ENCODE results near the gene UGGT1.

UGGT1 gene

DNA sequence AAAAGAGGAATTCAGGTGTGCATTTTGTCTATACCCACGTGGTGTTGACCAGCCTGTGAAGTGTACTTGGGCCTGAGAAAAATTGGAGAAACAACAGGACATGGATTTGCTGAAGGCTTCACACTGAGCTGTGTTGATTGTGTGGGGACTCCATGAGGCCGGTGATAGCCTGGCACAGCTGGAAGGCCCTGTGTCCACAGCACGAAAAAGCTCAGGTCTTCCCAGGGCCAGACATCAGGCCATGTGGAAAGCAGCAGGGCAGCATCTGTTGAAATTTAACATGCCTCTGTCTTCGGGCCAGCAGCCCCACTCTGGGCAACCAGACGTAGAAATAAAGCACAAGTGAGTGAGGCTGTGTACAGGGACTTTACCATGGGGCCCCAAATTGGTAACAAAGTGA, 143.6 kb downstream of the UGGT1 start:
- no peak overlapping the region for H2BK12ac ChIP-seq (ENCODE audit: low read length)
- no CpG with 5 or more reads among the region's 5 CpGs for WGBS, 2 donors (ENCODE audit: extremely low coverage in 2 of 2, insufficient read length in 2 of 2, insufficient replicate concordance in 1 of 2)
- no peak overlapping the region for H3K9ac ChIP-seq (ENCODE audit: low read depth, low read length, poor library complexity)
- H3K27me3 ChIP-seq (ENCODE audit: control insufficient read depth in 3 of 3, insufficient read depth in 3 of 3, low read depth in 1 of 3, low read length in 3 of 3): peaks cover 2 to 10% (median 6%) of the 10 kb centered on the region in 3 experiments
- no peak overlapping the region for H2BK15ac ChIP-seq (ENCODE audit: low read length)
- H2BK5ac ChIP-seq (ENCODE audit: low read length): no peak overlapping the region
- H3K4me1 ChIP-seq (ENCODE audit: control insufficient read depth in 2 of 2, insufficient read depth in 1 of 2, low read depth in 1 of 2, low read length in 2 of 2): peaks cover 0 to 5% of the 10 kb centered on the region in 2 donors
- H3K4me2 ChIP-seq (ENCODE audit: insufficient read depth, low read length, poor library complexity, severe bottlenecking): no peak overlapping the region
- H3K14ac ChIP-seq (ENCODE audit: low read length): peak overlapping the region; percentile 38
- peaks cover 4% of the 10 kb centered on the region for H3K79me1 ChIP-seq (ENCODE audit: low read depth, low read length)
- H2AFZ ChIP-seq (ENCODE audit: low read length): no peak overlapping the region
- no peak overlapping the region for H3K4ac ChIP-seq (ENCODE audit: low read length)
- H3K18ac ChIP-seq (ENCODE audit: low read length): no peak overlapping the region
- H3K36me3 ChIP-seq (replicated peaks in 1 of 2; ENCODE audit: control insufficient read depth in 2 of 2, insufficient read depth in 2 of 2, low read length in 2 of 2): no peaks in the 10 kb centered on the region
- no peak overlapping the region for H2BK120ac ChIP-seq (ENCODE audit: low read depth, low read length)
- DNase-seq (ENCODE audit: low spot score): no peak
- no peak overlapping the region for H3K27ac ChIP-seq (replicated peaks; ENCODE audit: low read length)
- no peak overlapping the region for H2AK5ac ChIP-seq (ENCODE audit: low read depth, low read length)
- H3K23ac ChIP-seq (ENCODE audit: low read depth, low read length, poor library complexity): no peak overlapping the region
- H4K91ac ChIP-seq (ENCODE audit: low read depth, low read length, poor library complexity): no peak overlapping the region
- no peak overlapping the region for H4K8ac ChIP-seq (ENCODE audit: low read depth, low read length)
- H3K9me3 ChIP-seq (replicated peaks in 1 of 2; ENCODE audit: control insufficient read depth in 2 of 2, insufficient read depth in 1 of 2, low read depth in 1 of 2, low read length in 2 of 2): no peaks in the 10 kb centered on the region
- H3K4me3 ChIP-seq (ENCODE audit: low read length in 2 of 2): peak overlapping the region in 1 of 2 donors; percentile 38

DNA sequence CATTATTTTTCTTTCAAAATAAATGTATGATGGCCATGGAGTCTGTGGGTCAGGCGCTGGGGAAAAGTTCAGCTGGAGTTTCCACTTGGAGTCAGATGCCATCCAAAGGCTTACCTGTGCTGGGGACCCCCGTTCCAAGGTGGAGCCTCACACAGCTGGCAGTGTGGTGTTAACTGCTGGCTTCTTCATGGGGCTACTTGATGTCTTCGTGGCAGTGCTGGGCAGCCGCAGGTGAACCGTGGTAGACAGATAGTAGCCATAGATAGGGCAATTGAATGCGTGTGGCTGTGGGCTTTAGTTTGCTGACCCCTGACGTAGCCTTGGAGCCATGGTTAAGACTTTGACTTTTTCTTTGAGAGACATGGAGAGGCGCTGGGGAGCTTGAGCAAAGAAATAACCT, 144.6 kb downstream of the UGGT1 start:
- H2AK5ac ChIP-seq (ENCODE audit: low read depth, low read length): peak overlapping the region; percentile 61
- H3K18ac ChIP-seq (ENCODE audit: low read length): no peak overlapping the region
- no peak overlapping the region for H4K91ac ChIP-seq (ENCODE audit: low read depth, low read length, poor library complexity)
- no CpG with 5 or more reads among the region's 8 CpGs for WGBS, 2 donors (ENCODE audit: extremely low coverage in 2 of 2, insufficient read length in 2 of 2, insufficient replicate concordance in 1 of 2)
- H3K27me3 ChIP-seq (ENCODE audit: control insufficient read depth in 3 of 3, insufficient read depth in 3 of 3, low read depth in 1 of 3, low read length in 3 of 3): peaks cover 2 to 10% (median 6%) of the 10 kb centered on the region in 3 experiments
- H3K4me3 ChIP-seq (ENCODE audit: low read length in 2 of 2): no peak overlapping the region
- no peaks in the 10 kb centered on the region for H3K36me3 ChIP-seq (replicated peaks in 1 of 2; ENCODE audit: control insufficient read depth in 2 of 2, insufficient read depth in 2 of 2, low read length in 2 of 2)
- H3K9ac ChIP-seq (ENCODE audit: low read depth, low read length, poor library complexity): no peak overlapping the region
- H4K8ac ChIP-seq (ENCODE audit: low read depth, low read length): no peak overlapping the region
- H3K4me2 ChIP-seq (ENCODE audit: insufficient read depth, low read length, poor library complexity, severe bottlenecking): no peak overlapping the region
- H2BK120ac ChIP-seq (ENCODE audit: low read depth, low read length): no peak overlapping the region
- H3K27ac ChIP-seq (replicated peaks; ENCODE audit: low read length): no peak overlapping the region
- H3K23ac ChIP-seq (ENCODE audit: low read depth, low read length, poor library complexity): no peak overlapping the region
- H2AFZ ChIP-seq (ENCODE audit: low read length): no peak overlapping the region
- peaks cover 0 to 5% of the 10 kb centered on the region in 2 donors for H3K4me1 ChIP-seq (ENCODE audit: control insufficient read depth in 2 of 2, insufficient read depth in 1 of 2, low read depth in 1 of 2, low read length in 2 of 2)
- peaks cover 4% of the 10 kb centered on the region for H3K79me1 ChIP-seq (ENCODE audit: low read depth, low read length)
- no peak overlapping the region for H2BK5ac ChIP-seq (ENCODE audit: low read length)
- no peak overlapping the region for H3K4ac ChIP-seq (ENCODE audit: low read length)
- H3K9me3 ChIP-seq (replicated peaks in 1 of 2; ENCODE audit: control insufficient read depth in 2 of 2, insufficient read depth in 1 of 2, low read depth in 1 of 2, low read length in 2 of 2): no peaks in the 10 kb centered on the region
- H3K14ac ChIP-seq (ENCODE audit: low read length): peak overlapping the region; percentile 56
- no peak for DNase-seq (ENCODE audit: low spot score)
- H2BK12ac ChIP-seq (ENCODE audit: low read length): no peak overlapping the region
- H2BK15ac ChIP-seq (ENCODE audit: low read length): no peak overlapping the region

DNA sequence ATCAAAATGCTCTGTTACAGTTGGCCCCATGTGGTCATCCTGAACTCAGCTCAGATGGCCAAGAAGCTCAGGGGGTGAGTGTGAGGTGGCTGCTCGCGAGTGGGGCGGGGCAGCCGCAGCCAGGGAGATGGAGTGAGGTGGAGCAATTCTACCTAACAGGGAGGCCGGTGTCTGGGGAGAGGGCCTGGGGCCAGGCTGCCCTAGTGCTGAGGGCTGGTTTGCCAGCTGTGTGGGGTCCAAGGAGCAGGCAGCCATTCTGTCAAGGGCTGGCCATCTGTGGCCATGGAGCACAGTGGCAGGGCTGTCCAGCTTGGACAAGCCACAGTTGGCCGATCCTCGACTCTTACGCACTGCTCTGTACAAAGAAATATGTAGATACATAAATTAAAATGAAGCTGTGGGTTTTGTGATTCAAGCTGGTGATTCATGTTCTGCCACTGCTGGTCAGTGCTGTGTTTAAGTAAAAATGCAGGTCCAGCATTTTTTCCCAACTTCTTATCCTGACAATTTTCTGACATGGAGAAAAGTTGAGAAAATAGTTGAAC, 145.6 kb downstream of the UGGT1 start:
- no peak for DNase-seq (ENCODE audit: low spot score)
- no CpG with 5 or more reads among the region's 8 CpGs for WGBS, 2 donors (ENCODE audit: extremely low coverage in 2 of 2, insufficient read length in 2 of 2, insufficient replicate concordance in 1 of 2)
- no peak overlapping the region for H3K27ac ChIP-seq (replicated peaks; ENCODE audit: low read length)

DNA sequence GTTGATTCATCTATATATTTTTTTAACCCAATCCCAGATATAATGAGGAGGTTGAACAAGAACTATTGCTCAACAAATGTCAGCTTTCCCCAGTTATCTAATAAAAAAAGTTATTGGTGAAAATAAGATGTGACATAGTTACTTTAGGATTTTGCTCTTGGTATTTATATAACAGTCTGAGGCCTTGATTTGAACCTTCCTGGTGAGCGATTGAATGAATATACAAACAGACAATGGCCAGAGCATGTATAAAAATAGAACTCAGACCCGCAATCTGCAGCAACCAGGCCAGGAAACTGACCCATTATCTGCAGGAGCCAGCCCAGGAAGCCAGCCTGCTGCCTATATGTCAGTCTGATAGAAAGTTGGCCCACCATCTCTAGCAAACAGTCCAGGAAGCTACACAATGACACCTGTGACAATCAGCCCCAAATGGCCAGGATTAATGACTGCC, 146.1 kb downstream of the UGGT1 start:
- Histone ChIP-seq H3K4ac (ENCODE audit: low read length) (no peak overlapping the region), H3K27ac (replicated peaks; ENCODE audit: low read length) (no peak overlapping the region), H2BK12ac (ENCODE audit: low read length) (no peak overlapping the region), H3K14ac (ENCODE audit: low read length) (no peak overlapping the region), H2BK120ac (ENCODE audit: low read depth, low read length) (no peak overlapping the region), H4K8ac (ENCODE audit: low read depth, low read length) (no peak overlapping the region), H3K36me3 (replicated peaks in 1 of 2; ENCODE audit: control insufficient read depth in 2 of 2, insufficient read depth in 2 of 2, low read length in 2 of 2) (no peaks in the 10 kb centered on the region), H3K4me1 (ENCODE audit: control insufficient read depth in 2 of 2, insufficient read depth in 1 of 2, low read depth in 1 of 2, low read length in 2 of 2) (peaks cover 0 to 7% of the 10 kb centered on the region in 2 donors), H2BK15ac (ENCODE audit: low read length) (no peak overlapping the region), H3K9ac (ENCODE audit: low read depth, low read length, poor library complexity) (no peak overlapping the region), H4K91ac (ENCODE audit: low read depth, low read length, poor library complexity) (no peak overlapping the region), H3K4me3 (ENCODE audit: low read length in 2 of 2) (no peak overlapping the region), H2BK5ac (ENCODE audit: low read length) (no peak overlapping the region), H3K4me2 (ENCODE audit: insufficient read depth, low read length, poor library complexity, severe bottlenecking) (no peak overlapping the region), H3K18ac (ENCODE audit: low read length) (no peak overlapping the region), H2AK5ac (ENCODE audit: low read depth, low read length) (no peak overlapping the region), H3K9me3 (replicated peaks in 1 of 2; ENCODE audit: control insufficient read depth in 2 of 2, insufficient read depth in 1 of 2, low read depth in 1 of 2, low read length in 2 of 2) (no peaks in the 10 kb centered on the region), H3K27me3 (ENCODE audit: control insufficient read depth in 3 of 3, insufficient read depth in 3 of 3, low read depth in 1 of 3, low read length in 3 of 3) (peaks cover 2 to 10% (median 6%) of the 10 kb centered on the region in 3 experiments), H2AFZ (ENCODE audit: low read length) (no peak overlapping the region), H3K23ac (ENCODE audit: low read depth, low read length, poor library complexity) (no peak overlapping the region), H3K79me1 (ENCODE audit: low read depth, low read length) (peaks cover 4% of the 10 kb centered on the region)
- DNase-seq (ENCODE audit: low spot score): no peak
- WGBS, 2 donors (ENCODE audit: extremely low coverage in 2 of 2, insufficient read length in 2 of 2, insufficient replicate concordance in 1 of 2): no CpG with 5 or more reads among the region's 2 CpGs

More for the DNA sequence above, 145.6 kb downstream of the UGGT1 start:
- H2AK5ac ChIP-seq (ENCODE audit: low read depth, low read length): peak overlapping the region; percentile 20
- no peak overlapping the region for H3K14ac ChIP-seq (ENCODE audit: low read length)
- no peak overlapping the region for H4K8ac ChIP-seq (ENCODE audit: low read depth, low read length)
- no peak overlapping the region for H3K9ac ChIP-seq (ENCODE audit: low read depth, low read length, poor library complexity)
- peak overlapping the region; percentile 83 for H3K23ac ChIP-seq (ENCODE audit: low read depth, low read length, poor library complexity)
- H3K4ac ChIP-seq (ENCODE audit: low read length): no peak overlapping the region
- no peaks in the 10 kb centered on the region for H3K9me3 ChIP-seq (replicated peaks in 1 of 2; ENCODE audit: control insufficient read depth in 2 of 2, insufficient read depth in 1 of 2, low read depth in 1 of 2, low read length in 2 of 2)
- H3K79me1 ChIP-seq (ENCODE audit: low read depth, low read length): peaks cover 4% of the 10 kb centered on the region
- no peaks in the 10 kb centered on the region for H3K36me3 ChIP-seq (replicated peaks in 1 of 2; ENCODE audit: control insufficient read depth in 2 of 2, insufficient read depth in 2 of 2, low read length in 2 of 2)
- H3K18ac ChIP-seq (ENCODE audit: low read length): peak overlapping the region; percentile 87
- H3K27me3 ChIP-seq (ENCODE audit: control insufficient read depth in 3 of 3, insufficient read depth in 3 of 3, low read depth in 1 of 3, low read length in 3 of 3): peaks cover 2 to 10% (median 6%) of the 10 kb centered on the region in 3 experiments
- H3K4me3 ChIP-seq (ENCODE audit: low read length in 2 of 2): no peak overlapping the region
- no peak overlapping the region for H2BK12ac ChIP-seq (ENCODE audit: low read length)
- no peak overlapping the region for H2BK5ac ChIP-seq (ENCODE audit: low read length)
- no peak overlapping the region for H3K4me2 ChIP-seq (ENCODE audit: insufficient read depth, low read length, poor library complexity, severe bottlenecking)
- H2AFZ ChIP-seq (ENCODE audit: low read length): no peak overlapping the region
- H4K91ac ChIP-seq (ENCODE audit: low read depth, low read length, poor library complexity): no peak overlapping the region
- peaks cover 0 to 5% of the 10 kb centered on the region in 2 donors for H3K4me1 ChIP-seq (ENCODE audit: control insufficient read depth in 2 of 2, insufficient read depth in 1 of 2, low read depth in 1 of 2, low read length in 2 of 2)
- no peak overlapping the region for H2BK15ac ChIP-seq (ENCODE audit: low read length)
- no peak overlapping the region for H2BK120ac ChIP-seq (ENCODE audit: low read depth, low read length)
